ENCODE measurements around the gene CCDC51.

Gene CCDC51

GRCh38 chr3:48472673-48472922 lies 32.7 kb upstream of the CCDC51 start:
- intact Hi-C loops (cut with DNase I; ENCODE audit: low total_unique reads), result no loop called here
- Histone ChIP-seq H3K27me3 (no peaks in the 10 kb centered on the region), H3K27ac (peak overlapping the region; percentile 93 to 95), H3K9me3 (no peaks in the 10 kb centered on the region), H3K36me3 (peaks cover 13 to 39% (median 26%) of the 10 kb centered on the region in 3 donors), H3K4me3 (peak overlapping the region; percentile 66 to 70), H3K4me1 (peaks cover 0 to 53% (median 48%) of the 10 kb centered on the region in 4 donors)
- peak in 1 of 2 donors; percentile 72 for DNase-seq
- TF ChIP-seq CTCF (IDR thresholded peaks at IDR 0.05), result no peak

- no peak for DNase-seq
- Histone ChIP-seq H3K27ac (peak overlapping the region; percentile 93 to 95), H3K27me3 (no peaks in the 10 kb centered on the region), H3K36me3 (peaks cover 13 to 39% (median 32%) of the 10 kb centered on the region in 3 donors), H3K4me1 (peaks cover 0 to 69% (median 62%) of the 10 kb centered on the region in 4 donors), H3K4me3 (no peak overlapping the region), H3K9me3 (no peaks in the 10 kb centered on the region)
- intact Hi-C loops (cut with DNase I; ENCODE audit: low total_unique reads), result no loop called here
- TF ChIP-seq CTCF (IDR thresholded peaks at IDR 0.05), result no peak
These were observed 30.4 kb upstream of the CCDC51 start for GRCh38 chr3:48470286-48470685.

- Histone ChIP-seq H3K9me3 (no peaks in the 10 kb centered on the region), H3K36me3 (peaks cover 13 to 35% (median 35%) of the 10 kb centered on the region in 3 donors), H3K4me3 (no peak overlapping the region), H3K27ac (peak overlapping the region; percentile 93 to 95), H3K27me3 (no peaks in the 10 kb centered on the region), H3K4me1 (peaks cover 0 to 76% (median 69%) of the 10 kb centered on the region in 4 donors)
- intact Hi-C loops (cut with DNase I; ENCODE audit: low total_unique reads), result loop anchor here (5.0 to 10.0 kb wide), 3 partner anchors 38 to 216 kb away; partner anchors contain the start of genes NCKIPSD and SLC26A6
- DNase-seq, result no peak
- TF ChIP-seq CTCF (IDR thresholded peaks at IDR 0.05), result no peak
These were observed 29.4 kb upstream of the CCDC51 start for GRCh38 chr3:48469046-48469915.

GRCh38 chr3:48468329-48468731 lies 28.4 kb upstream of the CCDC51 start:
- H3K36me3 ChIP-seq, result peaks cover 13 to 41% (median 37%) of the 10 kb centered on the region in 3 donors
- H3K27me3 ChIP-seq, result no peaks in the 10 kb centered on the region
- intact Hi-C loops (cut with DNase I; ENCODE audit: low total_unique reads), result loop anchor here (5.0 to 10.0 kb wide), 3 partner anchors 39 to 216 kb away; partner anchors contain the start of genes NCKIPSD and SLC26A6
- no peak for DNase-seq
- H3K27ac ChIP-seq, result peak overlapping the region; percentile 93 to 95
- H3K9me3 ChIP-seq, result no peaks in the 10 kb centered on the region
- TF ChIP-seq CTCF (IDR thresholded peaks at IDR 0.05), result no peak
- H3K4me1 ChIP-seq, result peaks cover 0 to 72% (median 68%) of the 10 kb centered on the region in 4 donors
- H3K4me3 ChIP-seq, result no peak overlapping the region

GRCh38 chr3:48467473-48468267 lies 27.8 kb upstream of the CCDC51 start:
- Histone ChIP-seq H3K36me3 (peaks cover 13 to 43% (median 37%) of the 10 kb centered on the region in 3 donors), H3K4me3 (peak overlapping the region in 1 of 2 donors; percentile 64), H3K27ac (peak overlapping the region; percentile 93 to 95), H3K27me3 (no peaks in the 10 kb centered on the region), H3K4me1 (peaks cover 0 to 69% (median 66%) of the 10 kb centered on the region in 4 donors), H3K9me3 (no peaks in the 10 kb centered on the region)
- DNase-seq, result no peak
- intact Hi-C loops (cut with DNase I; ENCODE audit: low total_unique reads), result loop anchor here (5.0 to 10.0 kb wide), 3 partner anchors 40 to 217 kb away; partner anchors contain the start of genes NCKIPSD and SLC26A6
- TF ChIP-seq CTCF (IDR thresholded peaks at IDR 0.05), result no peak

Data from tibial artery (tissue), 4 donors.